PC-3 (cell line): ENCODE results near the gene TMF1.

Source experiments
- CTCF ChIP-seq: fragments of 300-600 bp; sonication (generic); conservative IDR thresholded peaks from 2 replicates; pipeline ENCODE4 v1.5.1; 2017; ENCODE audit warnings: antibody characterized with exemption, low read depth, mild to moderate bottlenecking, low read length
- EZH2 ChIP-seq: fragments of 300-600 bp; sonication (generic); IDR thresholded peaks from one replicate; pipeline ENCODE4 v1.6.1; 2017; ENCODE audit warnings: antibody characterized with exemption, mild to moderate bottlenecking, low read length; ENCODE audit not compliant: unreplicated experiment

- TF ChIP-seq CTCF (no peak), EZH2 (no peak)
Observed at GRCh38 chr3:69065318-69065964, 13.3 kb upstream of the TMF1 start.
